Midbrain (tissue), 1 donor: ENCODE measurements around the gene ADARB1.

Source experiments
- DNase-seq: peaks from one replicate; lab custom pipeline; 2025; lab: John Stamatoyannopoulos, UW

ADARB1 gene

DNA sequence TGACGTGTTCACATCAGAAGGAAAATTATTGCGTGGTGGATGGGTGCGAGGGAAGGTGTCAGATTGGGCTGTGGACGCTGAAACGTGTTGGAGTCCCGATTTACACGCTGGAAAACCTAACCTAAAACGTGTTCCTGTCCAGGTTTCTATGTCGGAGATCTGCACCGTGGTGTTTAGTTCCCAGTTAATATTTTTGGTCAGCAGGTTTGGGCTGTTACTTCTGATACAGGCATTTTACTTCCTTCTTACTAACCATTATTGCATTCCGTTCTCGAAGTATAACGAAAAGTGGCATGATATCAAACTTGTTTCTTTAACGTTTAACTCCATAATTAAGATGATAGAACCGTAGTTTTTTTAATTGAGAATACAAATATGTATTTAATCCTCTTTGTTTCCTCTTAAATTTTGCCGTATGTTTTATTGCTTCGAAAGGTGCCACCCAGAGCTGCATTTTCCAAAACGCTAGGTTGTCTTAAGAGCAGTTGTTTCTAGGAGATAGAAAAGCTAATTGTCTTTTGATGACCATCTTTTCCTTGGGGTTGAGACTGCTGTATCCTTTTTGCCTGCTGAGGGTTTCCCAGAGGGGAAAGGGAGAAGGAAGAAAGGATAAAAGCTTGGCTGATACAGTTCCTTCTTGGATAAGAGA is 1.3 kb downstream of the ADARB1 start:
- no peak for DNase-seq

DNA sequence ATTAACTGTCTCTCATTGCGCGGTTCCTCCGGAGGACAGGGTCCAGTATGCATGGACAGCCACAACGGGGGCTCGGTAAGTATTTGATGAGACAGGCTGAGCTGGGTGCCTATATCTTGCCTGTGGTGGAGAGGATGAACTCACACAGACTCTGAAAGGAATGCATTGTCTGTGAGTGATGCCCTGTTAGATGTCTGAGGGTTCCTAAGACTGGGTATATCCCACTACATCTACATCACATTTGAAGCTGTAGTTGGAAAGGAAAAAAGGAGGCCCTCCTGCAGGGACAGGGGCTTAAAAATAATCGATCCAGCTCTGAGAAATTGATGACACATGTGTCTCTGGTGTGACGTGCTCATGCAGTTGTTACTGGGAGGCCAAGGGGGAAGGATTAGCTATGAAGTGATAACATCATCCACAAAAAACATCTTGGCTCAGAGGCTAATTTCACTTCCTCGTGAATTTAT is 1.9 kb downstream of the ADARB1 start:
- DNase-seq: no peak

DNA sequence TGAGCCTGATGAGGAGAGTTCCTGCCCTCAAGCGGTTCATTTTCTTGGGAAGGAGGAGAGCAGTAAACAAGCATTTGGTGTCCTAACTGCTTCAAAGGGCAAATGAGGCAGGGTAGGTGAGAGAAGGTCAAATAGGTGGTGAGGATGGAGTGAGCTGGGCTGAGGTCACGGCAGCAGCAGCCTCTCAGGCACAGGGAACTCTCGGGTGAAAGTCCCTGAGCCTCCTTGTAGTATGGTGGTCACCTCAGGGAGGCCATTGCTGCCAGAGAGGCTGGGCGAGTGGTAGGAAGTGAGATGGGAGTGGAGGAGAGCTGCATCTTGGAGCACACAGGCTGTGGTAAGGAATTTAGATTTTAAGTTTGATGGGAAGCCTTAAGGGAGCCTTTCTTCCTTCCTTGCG is 4.0 kb downstream of the ADARB1 start:
- DNase-seq: no peak

DNA sequence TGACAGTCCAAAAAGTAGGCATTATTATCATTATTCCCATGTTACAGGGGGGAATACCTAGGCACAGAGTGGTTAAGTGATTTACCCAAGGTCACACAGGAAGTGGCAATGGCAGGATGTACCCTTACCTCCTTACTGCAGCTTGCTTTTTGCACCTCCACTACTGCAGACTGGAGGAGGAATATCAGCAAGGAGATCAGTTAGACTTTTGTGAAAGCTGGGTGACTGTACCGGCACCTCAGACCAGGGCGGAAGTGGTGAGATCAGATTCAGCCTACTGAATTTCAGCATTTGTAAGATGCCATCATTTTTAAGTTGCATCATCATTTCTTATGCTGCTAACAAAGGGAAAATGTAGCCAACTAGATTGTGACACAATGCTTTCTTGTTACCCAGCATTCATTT is 4.5 kb downstream of the ADARB1 start:
- DNase-seq: no peak

DNA sequence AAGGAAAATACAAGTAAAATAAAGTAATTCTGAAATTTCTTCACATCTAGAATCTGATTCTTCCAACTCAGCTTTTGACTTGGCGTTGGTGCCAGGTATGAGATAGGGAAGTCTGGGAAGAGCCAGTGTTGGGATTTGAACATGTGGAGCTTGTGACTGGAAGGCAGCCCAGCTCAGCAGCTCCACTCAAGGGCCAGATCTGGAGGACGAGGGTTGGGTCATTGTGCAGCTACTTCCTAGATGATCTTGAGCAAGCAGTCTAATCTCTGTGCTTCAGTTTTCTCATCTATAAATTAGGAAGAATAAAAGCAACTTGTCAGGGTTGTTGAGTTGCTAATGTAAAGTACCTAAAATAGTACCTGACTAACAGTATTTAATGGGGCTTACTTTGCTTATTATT is 5.0 kb downstream of the ADARB1 start:
- no peak for DNase-seq

DNA sequence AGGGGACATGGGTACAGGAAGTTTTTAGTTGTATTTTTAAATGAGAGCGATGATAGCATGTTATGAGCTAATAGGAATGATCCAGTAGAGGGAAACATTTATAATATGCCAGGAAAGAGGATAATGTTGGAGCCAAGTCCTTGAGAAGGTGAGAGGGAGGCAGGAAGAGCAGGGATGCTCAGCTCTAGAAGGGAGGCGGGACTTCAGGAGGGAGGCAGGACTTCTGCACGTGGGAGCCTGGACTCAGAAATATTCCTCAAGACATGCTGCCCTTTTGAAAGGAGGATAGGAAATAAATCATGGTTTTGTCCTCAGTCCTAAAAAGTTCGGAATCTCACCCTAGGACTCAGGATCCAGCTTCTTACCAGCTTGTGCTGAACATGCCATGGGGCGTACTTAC is 5.9 kb downstream of the ADARB1 start:
- no peak for DNase-seq

DNA sequence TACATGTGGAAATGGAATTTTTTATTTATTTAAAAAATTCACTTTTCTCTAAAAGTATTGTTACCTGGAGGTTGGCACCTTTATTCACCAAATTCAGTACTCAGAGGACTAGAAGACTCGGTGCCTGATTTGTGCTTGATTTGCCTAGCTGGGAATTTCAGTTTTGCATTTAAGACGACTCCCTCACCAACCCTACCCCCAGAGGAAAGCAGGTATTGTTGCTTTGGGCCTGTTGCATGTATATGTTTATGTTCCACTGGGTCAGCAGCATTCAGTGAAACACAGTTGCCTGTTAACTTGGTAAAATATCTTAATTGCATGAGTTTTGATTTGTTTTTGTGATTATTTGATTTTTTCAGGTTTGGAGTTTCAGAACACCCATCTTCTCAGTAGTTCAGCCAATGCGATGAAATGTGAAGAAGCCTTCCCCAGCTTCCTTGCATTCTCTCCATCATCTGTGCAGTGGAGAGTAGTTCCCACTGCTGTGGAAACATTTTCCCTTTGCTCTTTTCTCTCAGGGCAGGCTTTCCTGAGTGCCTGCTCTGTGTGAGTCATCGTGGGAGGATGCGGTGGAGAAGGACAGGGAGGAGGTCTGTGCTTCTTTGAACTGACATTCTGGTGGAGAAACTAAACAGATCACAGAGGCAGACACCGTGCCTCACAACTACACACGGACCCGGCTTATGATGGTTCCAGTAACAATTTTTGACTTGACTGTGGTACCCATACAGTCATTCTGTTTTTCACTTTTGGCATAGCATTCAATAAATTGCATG is 6.4 kb downstream of the ADARB1 start:
- DNase-seq: no peak

DNA sequence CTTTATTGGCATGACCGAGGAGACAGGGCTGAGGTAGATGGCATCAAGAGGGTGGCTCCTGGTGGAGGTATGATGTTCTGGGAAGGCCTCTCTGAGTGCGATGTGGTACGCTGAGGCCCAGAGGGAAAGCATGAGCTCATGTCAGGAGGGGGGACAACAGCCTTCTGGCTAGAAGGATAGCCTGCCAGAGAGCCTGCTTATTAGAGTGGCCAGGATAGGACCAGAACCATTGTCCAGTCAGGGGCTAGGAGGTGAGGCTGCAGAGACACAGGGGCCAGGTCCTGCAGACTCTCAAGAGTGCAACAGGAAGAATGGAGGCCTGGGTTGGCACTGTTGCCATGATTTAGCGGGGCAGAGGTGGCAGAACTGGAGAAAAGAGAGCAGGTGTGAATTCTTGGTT is 7.3 kb downstream of the ADARB1 start:
- DNase-seq: no peak

DNA sequence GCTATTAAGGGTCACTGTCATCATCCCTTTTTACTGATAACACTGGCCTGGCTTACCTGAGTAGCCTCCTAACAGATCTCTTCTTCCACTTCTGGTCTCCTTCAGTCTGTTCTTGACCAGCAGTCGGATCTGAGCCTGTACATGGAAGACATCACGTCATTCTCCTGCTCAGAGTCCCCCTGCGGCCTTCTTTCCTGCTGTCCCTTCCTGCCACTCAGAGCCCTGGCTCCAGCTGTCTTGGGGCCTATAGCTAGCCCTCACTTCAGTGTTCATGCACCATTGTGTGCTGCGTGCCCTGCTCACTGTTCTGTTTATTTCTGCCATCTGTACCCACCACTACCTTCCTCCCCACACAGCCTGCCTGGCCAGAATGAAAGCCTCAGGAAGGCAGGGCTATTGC is 8.4 kb downstream of the ADARB1 start:
- DNase-seq: no peak

DNA sequence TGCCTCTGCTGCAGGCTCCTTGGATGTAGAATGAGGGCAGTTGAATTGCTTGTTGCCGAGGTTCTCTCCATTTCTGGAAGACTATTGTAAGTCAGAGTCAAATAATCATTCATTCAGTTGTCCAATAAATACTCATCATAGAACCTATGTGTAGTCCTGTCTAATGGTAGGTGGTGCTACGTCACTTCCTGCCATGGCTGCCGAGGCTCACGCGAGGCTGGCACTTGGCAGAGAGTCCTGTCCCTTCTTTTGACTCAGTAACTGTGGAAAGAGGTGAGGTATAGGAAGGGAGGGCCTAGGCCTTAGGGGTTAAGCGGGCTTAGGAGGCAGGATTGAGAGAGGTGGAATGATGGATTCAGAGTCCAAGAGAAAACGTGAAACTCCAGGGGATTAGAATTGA is 9.7 kb downstream of the ADARB1 start:
- DNase-seq: no peak

DNA sequence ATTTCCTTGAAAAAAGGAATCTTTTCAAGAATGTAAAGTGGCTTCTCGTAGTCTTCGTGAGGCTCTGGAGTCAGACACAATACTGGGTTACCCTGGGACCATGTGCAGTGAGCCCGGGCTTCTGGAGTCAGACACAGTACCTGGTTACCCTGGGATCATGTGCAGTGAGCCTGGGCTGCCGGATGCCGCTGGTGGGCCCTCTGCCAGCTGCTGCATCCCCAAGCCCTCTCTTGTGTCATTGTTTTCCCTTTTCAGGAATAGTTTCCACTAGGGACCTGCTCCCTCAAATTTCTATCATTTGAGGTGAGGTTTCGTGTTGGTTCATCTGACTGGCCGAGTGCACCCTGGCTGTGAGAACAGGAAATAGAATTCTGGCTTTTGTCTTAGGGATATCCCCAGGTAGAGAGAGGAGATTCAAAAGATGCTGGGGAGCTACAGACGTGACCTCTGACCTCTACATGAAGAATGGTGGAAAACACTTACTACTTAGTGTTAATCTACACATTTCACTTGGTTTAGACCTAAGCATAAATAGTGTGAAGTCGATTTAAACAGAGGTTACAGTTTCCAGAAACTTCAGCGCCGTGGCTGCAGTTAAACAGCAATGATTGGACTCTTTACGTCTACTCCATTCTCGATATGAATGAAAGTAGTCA is 10.6 kb downstream of the ADARB1 start:
- no peak for DNase-seq

DNA sequence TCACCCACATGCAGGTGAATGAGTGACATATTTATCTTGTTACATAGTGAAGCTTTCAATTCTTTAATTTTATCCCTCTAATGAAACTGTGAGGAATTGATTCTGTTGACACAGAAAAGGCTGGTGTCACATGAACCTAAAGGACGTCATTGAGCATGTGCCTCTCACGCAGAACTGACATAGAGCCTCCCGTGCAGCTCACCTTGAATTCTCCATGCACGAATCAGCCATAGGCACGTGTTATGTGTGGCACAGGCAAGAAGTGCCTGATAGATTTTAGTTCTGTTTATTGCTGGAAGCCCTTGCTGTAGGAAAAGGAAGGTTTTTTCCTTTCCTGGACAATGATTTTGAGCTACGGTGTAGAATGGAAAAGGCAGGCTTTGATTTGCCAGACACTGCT is 11.3 kb downstream of the ADARB1 start:
- DNase-seq: no peak

DNA sequence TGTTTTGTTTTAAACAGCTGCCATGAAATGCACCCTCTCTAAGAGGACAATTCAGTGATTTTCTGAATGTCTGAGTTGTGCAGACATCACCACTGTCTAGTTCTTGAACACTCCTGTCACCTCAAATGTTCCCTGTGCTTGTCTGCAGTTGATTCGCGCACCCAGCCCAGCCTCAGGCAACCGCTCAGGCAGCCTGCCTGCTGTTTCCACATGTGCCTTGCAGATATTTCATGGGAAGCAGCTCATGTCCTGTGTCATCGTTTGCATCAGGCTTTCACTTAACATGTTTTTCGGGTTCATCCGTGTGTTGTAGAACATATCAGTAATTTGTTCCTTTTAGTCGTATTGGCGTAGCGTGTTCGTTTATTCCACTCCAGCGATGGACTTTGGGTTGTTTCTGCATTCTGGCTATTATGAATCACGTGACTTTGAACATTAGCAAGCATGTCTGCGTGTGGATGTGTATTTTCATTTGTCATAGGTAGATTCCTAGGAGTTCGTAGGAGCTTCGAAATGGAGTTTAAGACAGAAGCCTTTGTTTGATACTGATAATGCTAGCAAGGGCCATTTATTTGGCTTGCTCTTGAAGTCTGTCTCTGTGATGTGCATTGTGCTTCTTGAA is 12.1 kb downstream of the ADARB1 start:
- no peak for DNase-seq

DNA sequence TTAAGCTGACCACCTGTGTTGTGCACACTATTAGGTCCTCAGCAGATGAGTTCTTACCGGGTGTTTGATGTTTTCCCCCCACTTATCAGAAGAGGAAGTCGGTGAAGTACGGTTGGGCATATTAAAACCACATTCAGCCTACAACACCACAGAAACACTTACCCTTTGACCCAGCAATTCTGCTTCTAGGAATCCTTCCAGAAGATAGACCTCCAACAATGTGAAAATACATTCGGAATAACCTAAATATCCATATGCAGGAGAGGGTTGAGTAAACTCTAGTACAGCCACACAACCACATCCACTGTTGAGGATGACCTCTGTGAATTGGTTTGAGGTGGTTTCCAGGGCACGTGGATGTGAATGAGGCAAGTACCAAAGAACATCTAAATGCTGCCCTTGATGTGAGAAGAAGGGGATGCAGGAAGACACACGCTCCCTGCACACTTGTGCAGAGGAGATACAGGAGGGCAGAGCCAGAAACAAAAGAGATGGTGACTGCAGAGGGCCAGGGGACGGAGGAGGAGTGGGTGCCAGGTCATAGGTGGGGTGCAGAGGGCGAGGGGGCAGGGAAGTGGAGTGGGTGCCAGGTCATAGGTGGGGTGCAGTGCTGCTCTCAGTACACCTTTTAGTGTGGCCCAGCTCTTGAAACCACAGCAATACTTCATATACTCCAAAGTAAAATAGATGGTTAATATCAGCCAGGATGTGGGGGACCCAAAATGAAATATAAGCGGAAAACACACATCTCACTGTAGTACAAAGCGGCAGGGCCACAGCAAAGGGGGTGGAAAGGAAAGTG is 12.8 kb downstream of the ADARB1 start:
- DNase-seq: no peak

DNA sequence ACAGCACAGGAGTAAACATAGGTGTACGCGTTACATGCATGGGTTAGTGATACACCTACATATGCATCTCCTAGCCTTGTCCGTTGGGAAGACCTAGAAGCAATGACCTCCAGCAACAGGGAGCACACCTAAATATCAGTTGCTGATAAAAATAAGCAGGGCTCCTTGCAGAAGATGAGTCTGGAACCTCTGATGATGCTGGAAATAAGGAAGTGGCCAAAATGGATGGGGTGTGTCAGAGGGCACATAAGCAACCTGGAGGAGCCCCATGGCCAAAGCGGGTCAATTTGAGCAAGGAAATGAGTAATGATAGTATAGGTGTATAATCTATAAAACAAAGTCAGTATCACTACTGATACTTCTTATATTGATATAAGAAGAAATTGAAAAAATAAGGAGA is 13.7 kb downstream of the ADARB1 start:
- DNase-seq: no peak

DNA sequence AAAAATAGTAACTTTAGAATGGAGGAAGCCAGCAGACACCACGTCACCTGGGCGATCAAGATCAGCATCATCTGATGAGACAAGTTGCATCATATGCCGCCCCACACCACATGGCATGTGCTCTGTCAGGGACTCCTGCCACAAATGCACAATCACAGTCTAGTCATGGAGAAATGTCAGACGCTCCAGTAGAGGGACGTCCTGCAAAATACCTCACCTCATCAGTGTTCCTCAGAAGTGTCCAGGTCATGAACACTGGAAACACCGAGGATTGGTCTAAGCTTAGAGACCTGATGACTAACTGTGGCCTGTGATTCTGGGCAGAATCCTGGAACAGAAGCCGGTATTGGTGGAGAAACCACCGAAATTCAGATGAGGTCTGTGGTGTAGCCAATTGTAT is 14.3 kb downstream of the ADARB1 start:
- no peak for DNase-seq

DNA sequence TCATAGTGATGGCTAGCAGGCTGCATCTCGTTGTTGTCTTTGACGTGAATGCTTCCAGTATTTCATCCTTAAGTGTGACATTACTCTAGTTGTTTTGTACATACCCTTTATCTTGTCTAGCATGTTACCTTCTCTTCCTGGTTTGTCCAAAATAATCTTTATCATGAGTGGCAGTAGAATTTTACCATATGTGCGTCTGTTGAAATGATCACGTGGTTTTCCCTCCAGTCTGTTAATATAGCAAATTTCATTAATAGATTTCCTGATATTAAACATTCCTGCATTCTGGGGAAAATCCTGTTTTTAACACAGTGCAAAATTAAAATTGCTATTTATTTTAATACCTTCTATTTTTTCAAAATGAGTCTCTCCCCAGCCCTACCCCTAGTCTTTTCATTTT is 15.6 kb downstream of the ADARB1 start:
- DNase-seq: no peak

DNA sequence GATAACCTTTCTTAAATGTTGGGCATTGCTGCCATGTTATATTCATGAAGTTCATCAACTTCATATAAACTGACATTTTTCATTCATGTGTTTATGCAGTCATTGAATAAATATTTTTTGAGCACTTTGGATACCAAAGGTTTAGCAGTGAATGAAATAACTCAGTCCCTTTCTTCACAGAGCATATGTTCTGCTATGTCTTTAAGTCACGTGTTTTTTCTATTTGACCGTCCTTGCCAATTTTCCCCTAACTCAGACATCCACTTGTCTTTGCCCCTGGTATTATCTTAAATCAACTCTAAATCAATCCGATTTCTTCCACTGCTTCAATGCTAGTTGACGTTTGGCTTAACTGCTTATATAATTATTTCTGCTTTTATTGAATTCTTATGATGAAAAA is 16.6 kb downstream of the ADARB1 start:
- no peak for DNase-seq

DNA sequence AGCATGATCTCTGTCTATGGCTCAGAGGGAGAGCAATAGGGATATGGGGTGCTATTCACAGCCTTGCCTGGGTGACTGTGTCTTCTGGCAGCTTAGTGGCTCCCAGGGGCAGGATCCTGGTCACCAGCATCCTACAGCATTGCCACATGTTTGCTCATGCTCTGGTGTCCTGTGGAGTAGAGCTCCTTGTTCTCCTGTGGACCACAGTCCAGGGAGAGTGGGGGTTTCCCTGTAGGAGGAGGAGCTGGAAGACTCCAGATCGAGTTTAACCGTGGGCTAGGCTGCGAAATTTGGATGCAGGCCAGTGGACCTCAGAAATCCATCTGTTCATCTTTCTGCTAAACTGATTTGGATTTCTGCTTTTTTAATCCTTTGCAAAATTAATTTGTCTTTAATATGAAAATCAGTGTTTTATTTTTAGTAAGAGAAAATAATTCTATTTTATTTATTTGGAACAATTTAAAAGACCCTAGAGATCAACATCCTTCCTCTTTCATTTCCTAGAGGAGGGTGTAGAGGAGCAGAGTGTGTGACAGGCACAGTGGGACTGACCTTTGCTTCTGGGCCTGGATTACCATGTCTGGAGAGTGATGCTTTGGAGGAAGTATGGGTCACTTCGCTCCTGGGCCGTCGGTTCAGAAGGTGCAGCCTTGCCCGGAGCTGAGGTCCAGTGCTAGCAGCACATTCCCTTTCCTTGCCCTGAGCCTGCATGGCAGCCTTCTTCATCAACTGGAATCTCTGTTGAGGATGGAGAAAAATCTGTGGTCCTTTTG is 17.4 kb downstream of the ADARB1 start:
- no peak for DNase-seq

DNA sequence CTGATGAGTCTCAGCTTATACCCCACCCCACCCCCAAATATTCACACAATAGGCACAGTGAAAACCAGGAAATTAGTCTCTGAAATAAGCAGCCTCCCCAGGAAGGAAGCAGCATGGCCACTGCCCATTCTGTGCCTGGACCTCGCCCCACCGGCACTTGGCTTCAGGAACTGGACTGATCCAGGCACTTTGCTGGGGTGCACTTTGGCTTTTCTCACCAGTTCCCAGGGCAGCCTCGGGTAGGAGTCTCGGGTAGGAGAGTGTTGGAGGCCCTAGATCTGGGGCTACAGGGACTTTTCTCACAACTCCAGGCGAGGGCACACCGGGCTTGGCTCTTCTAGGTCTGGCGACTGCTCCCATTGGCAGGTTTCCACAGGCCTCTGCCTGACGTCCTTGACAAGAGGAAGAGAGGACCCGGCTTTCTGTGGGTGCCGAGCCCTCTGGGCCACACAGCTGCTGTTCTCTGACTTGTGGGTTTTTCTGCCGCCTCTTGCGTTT is 18.7 kb downstream of the ADARB1 start:
- no peak for DNase-seq

DNA sequence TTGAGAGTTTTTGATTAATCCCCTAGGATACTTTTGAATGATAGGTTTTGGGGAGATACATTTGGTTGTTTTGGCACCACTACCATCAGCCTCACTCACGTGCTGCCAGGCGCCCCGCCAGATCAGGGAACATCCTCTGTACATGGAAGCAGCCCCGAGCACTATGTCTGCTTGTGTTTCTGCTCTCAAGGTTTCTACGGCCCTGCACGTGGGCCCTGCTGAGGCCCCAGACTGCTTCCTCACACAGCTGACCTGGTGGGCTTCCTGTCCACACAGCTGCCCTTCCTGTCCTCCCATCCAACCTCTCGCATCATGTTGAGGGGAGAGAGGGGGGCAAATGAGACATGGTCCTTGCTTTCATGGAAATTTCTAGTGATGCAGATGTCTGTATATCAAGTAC is 20.0 kb downstream of the ADARB1 start:
- no peak for DNase-seq
